ENCODE data around the gene KANSL2. TPM values are rescaled to one million over a fixed set of nuclear protein-coding genes. Genes with fewer than 3 reads are reported as not detected.
A peak's percentile ranks its signal among the peaks of the same experiment; 100 is the strongest.

Gene KANSL2
- total and polyA plus RNA-seq, 2 of the 13 experiments (the other 11 are each of a cell fraction or from before 2014, with no cell fraction given) = 24.1 to 41.3 TPM

GRCh38 chr12:48716493-48717251 lies 34.6 kb upstream of the KANSL2 start, which contains the start of gene CCNT1 (continued):
- TF ChIP-seq FUBP1 (CRISPR knock-in tag; IDR thresholded peaks at IDR 0.05; ENCODE audit: borderline replicate concordance) = no peak
- peak; percentile 99 for TF ChIP-seq ZFX (CRISPR knock-in tag; IDR thresholded peaks at IDR 0.05; ENCODE audit: low read depth)
- TF ChIP-seq FOXA3 (CRISPR knock-in tag; IDR thresholded peaks at IDR 0.05) = peak; percentile 64
- peak; percentile 49 for TF ChIP-seq MEIS2 (CRISPR knock-in tag; IDR thresholded peaks at IDR 0.05)
- peak; percentile 81 for TF ChIP-seq YEATS4 (CRISPR knock-in tag; IDR thresholded peaks at IDR 0.05; ENCODE audit: borderline replicate concordance)
- TF ChIP-seq ATF5 (CRISPR knock-in tag; IDR thresholded peaks at IDR 0.05; ENCODE audit: low read depth) = peak; percentile 13; the same call in 1 of the 2 replicates
- TF ChIP-seq ZNF512B (CRISPR knock-in tag; IDR thresholded peaks at IDR 0.05; ENCODE audit: borderline replicate concordance) = peak; percentile 58; the same call in 1 of the 2 replicates
- no peak; the same call in 1 of the 2 replicates for TF ChIP-seq ZNF33B (CRISPR knock-in tag; IDR thresholded peaks at IDR 0.05)
- peak; percentile 70; the same call in 1 of the 2 replicates for TF ChIP-seq AHDC1 (CRISPR knock-in tag; IDR thresholded peaks at IDR 0.05; ENCODE audit: borderline replicate concordance)
- 0 out of 2 replicates have a peak, but pooled peaks have one; percentile 53 for TF ChIP-seq BATF2 (CRISPR knock-in tag; IDR thresholded peaks at IDR 0.05)
